ENCODE results near the gene ZBTB33.

GRCh38 chrX:120251471-120252011, 929 bp downstream of the ZBTB33 start:
- TF ChIP-seq POLR2A (IDR thresholded peaks at IDR 0.05; ENCODE audit: low read length) (no peak), GATA1 (IDR thresholded peaks at IDR 0.05; ENCODE audit: low read depth, low read length) (no peak)

Measured in erythroblast (primary cell).